Erythroblast (primary cell): ENCODE measurements around the gene PGAM5.

ENCODE experiments used
- GATA1 ChIP-seq: IDR thresholded peaks from 2 replicates; pipeline ENCODE4 v1.6.1; 2011; ENCODE audit warnings: low read depth, mild to moderate bottlenecking, control low read depth, low read length, moderate library complexity
- POLR2A ChIP-seq: IDR thresholded peaks from 2 replicates; pipeline ENCODE4 v1.6.1; 2011; ENCODE audit warnings: mild to moderate bottlenecking, low read length

GRCh38 chr12:132761921-132762583 lies 51.4 kb downstream of the PGAM5 start:
- TF ChIP-seq POLR2A = peak; percentile 86
- TF ChIP-seq GATA1 = no peak
